ENCODE data around the gene ZNF81. TPM values are rescaled to one million over a fixed set of nuclear protein-coding genes. Genes with fewer than 3 reads are reported as not detected.

The ZNF81 gene
- total and polyA plus RNA-seq, 2 experiments from 2014 or later, result 6.1 to 8.9 TPM

DNA sequence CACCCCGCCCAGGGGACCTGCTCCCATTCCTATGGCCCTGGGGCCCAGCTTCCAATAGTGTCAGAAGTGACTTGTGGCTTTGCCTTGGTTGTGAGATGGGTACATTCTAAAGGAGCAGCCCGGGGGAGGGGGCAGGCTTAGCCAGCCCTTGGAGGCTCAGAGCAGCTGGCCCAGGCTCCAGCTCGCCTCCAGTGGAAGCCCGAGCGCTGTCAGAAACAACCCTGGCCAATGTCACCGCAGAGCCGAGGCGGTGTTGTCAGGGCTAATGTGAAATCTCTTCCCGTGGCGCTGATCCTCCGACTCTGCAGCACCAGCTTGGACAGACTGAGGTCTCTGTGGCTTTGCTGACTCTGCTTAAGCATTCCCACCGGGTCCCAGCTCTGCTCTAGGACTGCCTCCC lies 29.2 kb upstream of the ZNF81 start (continued):
- TF ChIP-seq ZNF331 (CRISPR knock-in tag; IDR thresholded peaks at IDR 0.05; ENCODE audit: low read depth), result no peak
- TF ChIP-seq, protein P1, sequence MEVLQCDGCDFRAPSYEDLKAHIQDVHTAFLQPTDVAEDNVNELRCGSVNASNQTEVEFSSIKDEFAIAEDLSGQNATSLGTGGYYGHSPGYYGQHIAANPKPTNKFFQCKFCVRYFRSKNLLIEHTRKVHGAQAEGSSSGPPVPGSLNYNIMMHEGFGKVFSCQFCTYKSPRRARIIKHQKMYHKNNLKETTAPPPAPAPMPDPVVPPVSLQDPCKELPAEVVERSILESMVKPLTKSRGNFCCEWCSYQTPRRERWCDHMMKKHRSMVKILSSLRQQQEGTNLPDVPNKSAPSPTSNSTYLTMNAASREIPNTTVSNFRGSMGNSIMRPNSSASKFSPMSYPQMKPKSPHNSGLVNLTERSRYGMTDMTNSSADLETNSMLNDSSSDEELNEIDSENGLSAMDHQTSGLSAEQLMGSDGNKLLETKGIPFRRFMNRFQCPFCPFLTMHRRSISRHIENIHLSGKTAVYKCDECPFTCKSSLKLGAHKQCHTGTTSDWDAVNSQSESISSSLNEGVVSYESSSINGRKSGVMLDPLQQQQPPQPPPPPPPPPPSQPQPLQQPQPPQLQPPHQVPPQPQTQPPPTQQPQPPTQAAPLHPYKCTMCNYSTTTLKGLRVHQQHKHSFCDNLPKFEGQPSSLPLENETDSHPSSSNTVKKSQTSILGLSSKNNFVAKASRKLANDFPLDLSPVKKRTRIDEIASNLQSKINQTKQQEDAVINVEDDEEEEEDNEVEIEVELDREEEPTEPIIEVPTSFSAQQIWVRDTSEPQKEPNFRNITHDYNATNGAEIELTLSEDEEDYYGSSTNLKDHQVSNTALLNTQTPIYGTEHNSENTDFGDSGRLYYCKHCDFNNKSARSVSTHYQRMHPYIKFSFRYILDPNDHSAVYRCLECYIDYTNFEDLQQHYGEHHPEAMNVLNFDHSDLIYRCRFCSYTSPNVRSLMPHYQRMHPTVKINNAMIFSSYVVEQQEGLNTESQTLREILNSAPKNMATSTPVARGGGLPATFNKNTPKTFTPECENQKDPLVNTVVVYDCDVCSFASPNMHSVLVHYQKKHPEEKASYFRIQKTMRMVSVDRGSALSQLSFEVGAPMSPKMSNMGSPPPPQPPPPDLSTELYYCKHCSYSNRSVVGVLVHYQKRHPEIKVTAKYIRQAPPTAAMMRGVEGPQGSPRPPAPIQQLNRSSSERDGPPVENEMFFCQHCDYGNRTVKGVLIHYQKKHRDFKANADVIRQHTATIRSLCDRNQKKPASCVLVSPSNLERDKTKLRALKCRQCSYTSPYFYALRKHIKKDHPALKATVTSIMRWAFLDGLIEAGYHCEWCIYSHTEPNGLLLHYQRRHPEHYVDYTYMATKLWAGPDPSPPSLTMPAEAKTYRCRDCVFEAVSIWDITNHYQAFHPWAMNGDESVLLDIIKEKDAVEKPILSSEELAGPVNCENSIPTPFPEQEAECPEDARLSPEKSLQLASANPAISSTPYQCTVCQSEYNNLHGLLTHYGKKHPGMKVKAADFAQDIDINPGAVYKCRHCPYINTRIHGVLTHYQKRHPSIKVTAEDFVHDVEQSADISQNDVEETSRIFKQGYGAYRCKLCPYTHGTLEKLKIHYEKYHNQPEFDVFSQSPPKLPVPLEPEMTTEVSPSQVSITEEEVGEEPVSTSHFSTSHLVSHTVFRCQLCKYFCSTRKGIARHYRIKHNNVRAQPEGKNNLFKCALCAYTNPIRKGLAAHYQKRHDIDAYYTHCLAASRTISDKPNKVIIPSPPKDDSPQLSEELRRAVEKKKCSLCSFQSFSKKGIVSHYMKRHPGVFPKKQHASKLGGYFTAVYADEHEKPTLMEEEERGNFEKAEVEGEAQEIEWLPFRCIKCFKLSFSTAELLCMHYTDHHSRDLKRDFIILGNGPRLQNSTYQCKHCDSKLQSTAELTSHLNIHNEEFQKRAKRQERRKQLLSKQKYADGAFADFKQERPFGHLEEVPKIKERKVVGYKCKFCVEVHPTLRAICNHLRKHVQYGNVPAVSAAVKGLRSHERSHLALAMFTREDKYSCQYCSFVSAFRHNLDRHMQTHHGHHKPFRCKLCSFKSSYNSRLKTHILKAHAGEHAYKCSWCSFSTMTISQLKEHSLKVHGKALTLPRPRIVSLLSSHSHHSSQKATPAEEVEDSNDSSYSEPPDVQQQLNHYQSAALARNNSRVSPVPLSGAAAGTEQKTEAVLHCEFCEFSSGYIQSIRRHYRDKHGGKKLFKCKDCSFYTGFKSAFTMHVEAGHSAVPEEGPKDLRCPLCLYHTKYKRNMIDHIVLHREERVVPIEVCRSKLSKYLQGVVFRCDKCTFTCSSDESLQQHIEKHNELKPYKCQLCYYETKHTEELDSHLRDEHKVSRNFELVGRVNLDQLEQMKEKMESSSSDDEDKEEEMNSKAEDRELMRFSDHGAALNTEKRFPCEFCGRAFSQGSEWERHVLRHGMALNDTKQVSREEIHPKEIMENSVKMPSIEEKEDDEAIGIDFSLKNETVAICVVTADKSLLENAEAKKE (CRISPR knock-in tag; IDR thresholded peaks at IDR 0.05), result no peak

DNA sequence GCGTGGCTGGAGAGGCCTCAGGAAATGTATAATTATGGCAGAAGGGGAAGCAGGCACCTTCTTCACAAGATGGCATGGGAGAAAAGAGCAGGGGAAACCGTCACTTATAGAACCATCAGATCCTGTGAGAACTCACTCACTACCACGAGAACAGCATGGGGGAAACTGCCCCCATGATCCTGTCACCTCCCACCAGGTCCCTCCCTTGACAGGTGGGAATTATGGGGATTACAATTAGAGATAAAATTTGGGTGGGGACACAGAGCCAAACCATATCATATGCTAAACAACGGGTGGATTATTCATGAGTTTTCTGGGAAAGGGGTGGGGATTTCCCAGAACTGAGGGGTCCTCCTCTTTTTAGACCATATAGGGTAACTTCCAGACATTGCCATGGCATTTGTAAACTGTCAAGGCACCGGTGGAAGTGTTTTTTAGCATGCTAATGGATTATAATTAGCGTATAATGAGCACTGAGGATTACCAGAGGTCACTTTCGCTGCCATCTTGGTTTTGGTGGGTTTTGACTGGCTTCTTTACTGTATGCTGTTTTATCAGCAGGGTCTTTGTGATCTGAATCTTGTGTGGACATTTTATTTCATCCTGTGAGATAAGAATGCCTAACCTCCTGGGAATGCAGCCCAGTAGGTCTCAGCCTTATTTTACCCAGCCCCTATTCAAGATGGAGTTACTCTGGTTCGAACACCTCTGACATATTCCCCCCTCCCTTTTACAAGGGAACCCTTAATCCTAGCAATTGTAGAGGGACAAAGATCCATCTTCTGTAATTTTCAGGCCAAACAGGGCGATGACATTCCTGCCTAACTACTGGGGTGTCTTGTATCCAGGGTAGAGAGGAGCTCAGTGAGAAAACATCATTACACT lies 27.6 kb upstream of the ZNF81 start:
- Mint-ChIP-seq H3K27ac (no peak overlapping the region), H3K27me3 (ENCODE audit: insufficient read depth, low read depth, poor library complexity) (no peaks in the 10 kb centered on the region), H3K9me3 (peaks cover 4% of the 10 kb centered on the region; the same call in 1 of the 3 replicates), H3K4me3 (no peak overlapping the region), H3K4me1 (peaks cover 7% of the 10 kb centered on the region), H3K36me3 (ENCODE audit: low read depth) (peaks cover 5% of the 10 kb centered on the region; the same call in 2 of the 3 replicates)
- Histone ChIP-seq H4K20me1 (replicated peaks; ENCODE audit: insufficient read depth) (no peaks in the 10 kb centered on the region), H3F3A (replicated peaks; ENCODE audit: low read depth) (no peaks in the 10 kb centered on the region), H3K36me3 (ENCODE audit: insufficient read depth) (no peaks in the 10 kb centered on the region), H3K4me1 (ENCODE audit: insufficient read depth) (no peaks in the 10 kb centered on the region), H3K4me3 (no peak overlapping the region), H3K27me3 (ENCODE audit: insufficient read depth) (no peaks in the 10 kb centered on the region), H2AFZ (no peak overlapping the region), H3K27ac (ENCODE audit: low read depth) (no peak overlapping the region), H3K4me2 (no peak overlapping the region), H3K79me2 (replicated peaks; ENCODE audit: insufficient read depth) (no peaks in the 10 kb centered on the region), H3K9me2 (ENCODE audit: insufficient read depth) (no peaks in the 10 kb centered on the region)
- no peak for DNase-seq (ENCODE audit: low spot score)
- ATAC-seq, result no peak
- TF ChIP-seq ZNF331 (CRISPR knock-in tag; IDR thresholded peaks at IDR 0.05; ENCODE audit: low read depth) (no peak), EZH2 (IDR thresholded peaks at IDR 0.05; ENCODE audit: low read depth, unreplicated experiment) (no peak), CREB1 (CRISPR knock-in tag; IDR thresholded peaks at IDR 0.05; ENCODE audit: low read depth) (no peak), NANOG (IDR thresholded peaks at IDR 0.05; ENCODE audit: borderline replicate concordance) (no peak), POLR2AphosphoS5 (IDR thresholded peaks at IDR 0.05; ENCODE audit: low read depth) (no peak)
- TF ChIP-seq, protein P2, sequence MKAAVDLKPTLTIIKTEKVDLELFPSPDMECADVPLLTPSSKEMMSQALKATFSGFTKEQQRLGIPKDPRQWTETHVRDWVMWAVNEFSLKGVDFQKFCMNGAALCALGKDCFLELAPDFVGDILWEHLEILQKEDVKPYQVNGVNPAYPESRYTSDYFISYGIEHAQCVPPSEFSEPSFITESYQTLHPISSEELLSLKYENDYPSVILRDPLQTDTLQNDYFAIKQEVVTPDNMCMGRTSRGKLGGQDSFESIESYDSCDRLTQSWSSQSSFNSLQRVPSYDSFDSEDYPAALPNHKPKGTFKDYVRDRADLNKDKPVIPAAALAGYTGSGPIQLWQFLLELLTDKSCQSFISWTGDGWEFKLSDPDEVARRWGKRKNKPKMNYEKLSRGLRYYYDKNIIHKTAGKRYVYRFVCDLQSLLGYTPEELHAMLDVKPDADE (IDR thresholded peaks at IDR 0.05), result no peak
- TF ChIP-seq, protein P1 (CRISPR knock-in tag; IDR thresholded peaks at IDR 0.05), result no peak

Data from GM23338 (cell line).